CD8-positive, alpha-beta memory T cell (primary cell): ENCODE data around the gene CALML3. TPM values are rescaled to one million over a fixed set of nuclear protein-coding genes. Genes with fewer than 3 reads are reported as not detected.

ENCODE experiments used
- CTCF ChIA-PET: fragments of 350-600 bp; sonication (Branson Sonifier 250); formaldehyde crosslinking; loops from one replicate; lab custom pipeline; 2021; ENCODE audit warnings: antibody characterized with exemption; lab: Charles Lee
- POLR2A ChIA-PET: fragments of 350-600 bp; sonication (Branson Sonifier 250); formaldehyde crosslinking; loops from one replicate; lab custom pipeline; 2021; ENCODE audit warnings: antibody characterized with exemption; lab: Charles Lee
- DNase-seq, 5 donors: peaks; one replicate each; pipeline versions ENCODE4 v3.0.0 to v3.0.0-alpha.2; 2020 to 2022; ENCODE audit warnings: mixed read lengths in 1 of 5
- H3K27ac ChIP-seq: one replicate; pipeline ENCODE4 v1.7.0; 2013; ENCODE audit warnings: low read depth, mild to moderate bottlenecking, low read length, moderate library complexity
- H3K27me3 ChIP-seq: 2 replicates; pipeline ENCODE4 v1.7.0; 2013; ENCODE audit warnings: low read length, mild to moderate bottlenecking; ENCODE audit not compliant: insufficient read depth, poor library complexity, severe bottlenecking
- H3K36me3 ChIP-seq: 2 replicates; pipeline ENCODE4 v1.7.0; 2013; ENCODE audit warnings: mild to moderate bottlenecking, low read length, moderate library complexity; ENCODE audit not compliant: insufficient read depth
- H3K4me1 ChIP-seq: 2 replicates; pipeline ENCODE4 v1.7.0; 2013; ENCODE audit warnings: mild to moderate bottlenecking, low read length, moderate library complexity; ENCODE audit not compliant: insufficient read depth
- H3K4me3 ChIP-seq: 2 replicates; pipeline ENCODE4 v1.7.0; 2013; ENCODE audit warnings: mild to moderate bottlenecking, low read length
- H3K9me3 ChIP-seq: 2 replicates; pipeline ENCODE4 v1.7.0; 2013; ENCODE audit warnings: mild to moderate bottlenecking, low read length
- H3K27ac Mint-ChIP-seq, 8 donors: one replicate each; pipeline ENCODE4 v1.8.0; 2020 to 2021; ENCODE audit warnings: mixed read lengths in 8 of 8, mild to moderate bottlenecking in 6 of 8, inconsistent platforms in 3 of 8, moderate library complexity in 3 of 8
- H3K27me3 Mint-ChIP-seq, 2 donors: one replicate each; pipeline ENCODE4 v1.8.0; 2020 to 2021; ENCODE audit warnings: mixed read lengths in 2 of 2, mild to moderate bottlenecking in 1 of 2, moderate library complexity in 1 of 2
- H3K36me3 Mint-ChIP-seq, 3 donors: one replicate each; pipeline ENCODE4 v1.8.0; 2020 to 2021; ENCODE audit warnings: mixed read lengths in 3 of 3, inconsistent platforms in 1 of 3, mild to moderate bottlenecking in 1 of 3
- H3K4me1 Mint-ChIP-seq, 3 donors: one replicate each; pipeline ENCODE4 v1.8.0; 2020 to 2021; ENCODE audit warnings: mixed read lengths in 3 of 3, inconsistent platforms in 1 of 3, mild to moderate bottlenecking in 1 of 3
- H3K4me3 Mint-ChIP-seq, 7 donors: one replicate each; pipeline ENCODE4 v1.8.0; 2020 to 2021; ENCODE audit warnings: mixed read lengths in 7 of 7, mild to moderate bottlenecking in 6 of 7, moderate library complexity in 4 of 7, inconsistent platforms in 2 of 7
- H3K9me3 Mint-ChIP-seq, 5 donors: one replicate each; pipeline ENCODE4 v1.8.0; 2020 to 2022; ENCODE audit warnings: mixed read lengths in 5 of 5, mild to moderate bottlenecking in 3 of 5, moderate library complexity in 2 of 5, inconsistent platforms in 1 of 5
- polyA plus RNA-seq: library from polyadenylated mRNA; unstranded; fragments of 300-500 nt; fragmentation: Illumina TruSeq; gene quantifications from one replicate; pipeline ENCODE4 v1.2.3, GENCODE V29; 2021
- total RNA-seq, 2 experiments: library from RNA; stranded (reverse); gene quantifications; one replicate each; pipeline ENCODE4 v1.2.3, GENCODE V29; 2021

CALML3 gene
- total and polyA plus RNA-seq, 3 experiments from 2014 or later, result not detected

DNA sequence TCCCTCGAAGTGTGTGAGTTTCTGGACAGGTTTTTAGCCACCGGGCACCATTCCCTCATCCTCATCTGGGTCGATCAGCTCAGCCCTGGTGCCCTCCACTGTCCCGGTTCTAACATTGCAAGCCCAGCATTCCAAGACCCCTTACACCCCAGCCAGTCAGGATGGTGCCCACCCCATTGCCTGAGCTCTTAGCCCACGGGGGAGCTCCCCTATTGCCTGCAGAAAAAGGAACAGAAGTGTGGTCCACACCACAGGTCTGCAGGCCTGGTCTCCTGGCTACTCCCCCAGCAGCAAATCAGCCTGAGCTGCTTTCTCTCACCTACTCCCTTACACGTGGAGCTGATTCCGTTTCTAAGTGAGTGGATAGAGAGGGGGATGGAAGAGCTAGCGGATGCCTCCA lies 30.1 kb upstream of the CALML3 start:
- Mint-ChIP-seq H3K4me1 (no peaks in the 10 kb centered on the region), H3K27me3 (peaks cover 0 to 4% of the 10 kb centered on the region in 2 donors), H3K9me3 (peaks cover 0 to 2% (median 0%) of the 10 kb centered on the region in 5 donors), H3K27ac (no peak overlapping the region), H3K4me3 (no peak overlapping the region), H3K36me3 (no peaks in the 10 kb centered on the region)
- no peak overlapping the region for H3K4me3 ChIP-seq
- DNase-seq, result no peak
- no peaks in the 10 kb centered on the region for H3K9me3 ChIP-seq
- ChIA-PET CTCF (no interaction called here), POLR2A (no interaction called here)
- no peaks in the 10 kb centered on the region for H3K36me3 ChIP-seq
- no peaks in the 10 kb centered on the region for H3K4me1 ChIP-seq
- H3K27me3 ChIP-seq, result no peaks in the 10 kb centered on the region
- H3K27ac ChIP-seq, result no peak overlapping the region

DNA sequence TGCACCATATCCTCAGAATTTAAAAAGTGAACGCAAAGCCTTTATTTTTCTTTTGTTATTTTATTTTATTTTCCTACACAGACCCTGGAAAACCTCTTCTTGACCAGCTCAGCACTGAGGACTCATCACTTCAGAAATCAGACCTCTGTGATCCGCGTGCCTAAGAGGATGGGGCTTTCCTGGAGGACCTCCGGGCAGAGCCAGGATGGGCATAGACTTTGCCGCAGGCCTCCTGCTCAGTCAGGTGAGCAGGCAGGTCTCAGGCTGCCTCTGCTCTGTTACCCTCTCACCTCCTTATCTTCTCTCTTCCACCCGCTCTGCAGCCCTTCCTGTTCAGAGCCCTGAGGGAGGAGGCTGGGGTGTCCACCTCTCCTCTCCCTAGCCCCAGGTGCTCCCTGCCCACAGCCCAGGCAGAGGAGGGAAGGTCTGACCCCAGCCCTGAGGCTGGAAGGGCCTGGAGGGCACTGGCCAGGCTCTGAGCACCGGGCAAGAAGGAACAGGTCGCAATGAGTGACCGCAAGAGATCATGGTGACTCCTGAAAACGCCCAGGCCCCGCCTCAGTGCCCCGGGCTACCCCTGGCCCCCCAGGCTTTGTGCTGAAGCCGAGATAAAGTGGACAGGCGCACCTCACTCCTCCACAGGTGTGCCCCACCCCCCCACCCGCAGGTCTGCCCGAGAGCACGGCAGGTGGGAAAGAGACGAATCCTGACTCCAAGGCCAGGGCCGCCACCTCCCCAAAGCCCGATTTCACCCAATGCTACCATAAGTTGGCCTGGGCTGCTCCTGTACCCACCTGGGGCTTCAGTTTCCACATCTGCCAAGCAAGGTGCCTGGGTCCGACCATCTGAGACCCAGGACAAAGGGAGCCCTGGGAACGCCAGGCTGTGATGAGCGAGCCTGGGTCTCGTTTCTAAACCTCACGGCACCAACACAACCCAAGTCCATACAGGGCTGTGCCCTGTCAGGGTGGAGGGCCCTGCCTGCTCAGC lies 28.2 kb upstream of the CALML3 start:
- Histone ChIP-seq H3K36me3 (no peaks in the 10 kb centered on the region), H3K27me3 (no peaks in the 10 kb centered on the region), H3K9me3 (no peaks in the 10 kb centered on the region), H3K4me3 (no peak overlapping the region), H3K27ac (no peak overlapping the region), H3K4me1 (no peaks in the 10 kb centered on the region)
- H3K4me3 Mint-ChIP-seq, result no peak overlapping the region
- H3K27ac Mint-ChIP-seq, result no peak overlapping the region
- no peaks in the 10 kb centered on the region for H3K36me3 Mint-ChIP-seq
- POLR2A ChIA-PET, result no interaction called here
- no peaks in the 10 kb centered on the region for H3K4me1 Mint-ChIP-seq
- CTCF ChIA-PET, result no interaction called here
- DNase-seq, result no peak
- H3K9me3 Mint-ChIP-seq, result peaks cover 0 to 2% (median 0%) of the 10 kb centered on the region in 5 donors
- H3K27me3 Mint-ChIP-seq, result peaks cover 3 to 7% of the 10 kb centered on the region in 2 donors

DNA sequence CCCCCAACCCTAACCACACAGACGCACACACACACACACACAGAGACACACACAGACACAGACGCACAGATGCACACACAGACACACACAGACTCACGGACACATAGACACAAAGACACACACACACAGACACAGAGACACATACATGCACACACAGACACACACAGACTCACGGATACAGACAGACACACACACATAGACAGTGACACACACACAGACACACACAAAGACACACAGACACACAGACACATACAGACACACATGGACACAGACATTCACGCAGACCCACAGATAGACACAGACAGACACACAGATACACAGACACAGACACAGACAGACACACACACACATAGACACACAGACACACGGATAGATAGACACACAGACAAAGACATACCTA lies 27.5 kb upstream of the CALML3 start:
- Mint-ChIP-seq H3K36me3 (no peaks in the 10 kb centered on the region), H3K4me1 (no peaks in the 10 kb centered on the region), H3K4me3 (no peak overlapping the region), H3K27me3 (peaks cover 3 to 10% of the 10 kb centered on the region in 2 donors), H3K9me3 (peaks cover 0 to 1% (median 0%) of the 10 kb centered on the region in 5 donors), H3K27ac (no peak overlapping the region)
- CTCF ChIA-PET, result no interaction called here
- no peaks in the 10 kb centered on the region for H3K27me3 ChIP-seq
- H3K4me3 ChIP-seq, result no peak overlapping the region
- no peak overlapping the region for H3K27ac ChIP-seq
- DNase-seq, result no peak
- no peaks in the 10 kb centered on the region for H3K4me1 ChIP-seq
- H3K9me3 ChIP-seq, result no peaks in the 10 kb centered on the region
- no peaks in the 10 kb centered on the region for H3K36me3 ChIP-seq
- POLR2A ChIA-PET, result no interaction called here

DNA sequence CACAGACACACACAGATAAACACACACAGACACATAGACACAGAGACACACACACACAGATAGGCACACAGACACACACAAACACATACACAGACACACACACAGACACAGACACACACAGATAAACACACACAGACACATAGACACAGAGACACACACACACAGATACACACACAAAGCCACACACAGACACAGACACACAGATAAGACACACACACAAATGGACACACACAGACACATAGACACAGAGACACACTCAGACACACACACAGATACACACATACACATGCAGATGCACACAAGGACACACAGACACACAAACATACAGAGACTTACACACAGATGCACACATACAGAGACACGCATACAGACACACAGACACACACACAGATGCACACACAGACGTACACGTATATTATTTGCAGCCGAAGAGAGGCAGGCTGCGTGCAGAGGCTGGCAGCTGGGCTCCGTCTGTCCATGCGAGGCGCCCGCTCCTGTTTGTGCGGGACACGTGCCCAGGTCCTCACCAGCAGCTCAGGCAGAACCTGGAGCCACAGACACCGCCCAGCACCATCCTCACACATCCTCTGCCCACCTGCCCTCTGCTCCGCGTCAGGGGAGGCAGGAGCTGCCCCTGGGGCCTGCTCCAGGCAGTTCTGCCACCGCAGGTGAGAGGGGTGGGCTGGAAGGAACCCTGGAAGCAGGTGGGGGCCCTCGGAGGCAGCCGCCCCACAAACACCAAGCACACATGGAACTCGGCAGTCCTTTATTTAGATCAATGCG lies 26.6 kb upstream of the CALML3 start:
- CTCF ChIA-PET, result no interaction called here
- no peaks in the 10 kb centered on the region for H3K9me3 Mint-ChIP-seq
- no peak overlapping the region for H3K27ac Mint-ChIP-seq
- no peaks in the 10 kb centered on the region for H3K4me1 ChIP-seq
- H3K4me3 Mint-ChIP-seq, result no peak overlapping the region
- no peak overlapping the region for H3K27ac ChIP-seq
- H3K27me3 Mint-ChIP-seq, result peaks cover 3 to 16% of the 10 kb centered on the region in 2 donors
- H3K4me3 ChIP-seq, result no peak overlapping the region
- POLR2A ChIA-PET, result no interaction called here
- no peaks in the 10 kb centered on the region for H3K36me3 Mint-ChIP-seq
- H3K36me3 ChIP-seq, result no peaks in the 10 kb centered on the region
- no peaks in the 10 kb centered on the region for H3K27me3 ChIP-seq
- H3K4me1 Mint-ChIP-seq, result no peaks in the 10 kb centered on the region
- no peaks in the 10 kb centered on the region for H3K9me3 ChIP-seq
- DNase-seq, result no peak

DNA sequence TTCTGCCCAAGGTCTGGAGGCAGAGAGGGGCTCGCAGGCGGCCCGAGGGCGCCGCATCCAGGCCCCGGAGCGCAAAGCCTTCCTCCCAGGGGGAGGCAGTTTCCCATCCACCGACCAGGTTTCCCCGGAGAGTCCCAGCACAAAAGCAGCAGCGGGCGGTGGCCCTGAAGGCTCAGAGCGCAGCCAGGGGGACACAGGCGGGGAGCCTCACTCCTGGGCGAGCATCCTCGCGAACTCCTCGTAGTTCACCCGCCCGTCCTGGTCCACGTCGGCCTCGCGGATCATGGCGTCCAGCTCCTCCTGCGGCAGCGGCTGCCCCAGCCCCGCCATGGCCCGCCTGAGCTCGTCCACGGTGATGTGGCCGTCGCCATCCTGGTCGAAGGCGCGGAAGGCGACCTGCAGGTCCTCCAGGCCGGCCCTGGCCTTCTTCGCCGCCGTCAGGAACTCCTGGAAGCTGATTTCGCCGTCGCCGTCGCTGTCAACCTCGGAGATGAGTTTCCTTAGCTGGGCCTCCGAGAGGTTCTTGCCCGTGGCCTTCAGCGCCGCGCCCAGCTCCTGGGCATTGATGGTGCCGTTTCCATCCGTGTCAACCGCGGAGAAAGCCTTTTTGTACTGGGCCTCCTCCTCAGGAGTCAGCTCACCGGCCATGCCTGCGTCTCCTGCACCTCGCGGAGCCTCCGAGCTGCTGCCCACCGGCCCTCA lies 25.8 kb upstream of the CALML3 start:
- Histone ChIP-seq H3K27me3 (no peaks in the 10 kb centered on the region), H3K4me1 (no peaks in the 10 kb centered on the region), H3K4me3 (no peak overlapping the region), H3K9me3 (no peaks in the 10 kb centered on the region), H3K27ac (no peak overlapping the region), H3K36me3 (no peaks in the 10 kb centered on the region)
- Mint-ChIP-seq H3K27me3 (peaks cover 2 to 23% of the 10 kb centered on the region in 2 donors), H3K4me3 (no peak overlapping the region), H3K4me1 (no peaks in the 10 kb centered on the region), H3K36me3 (no peaks in the 10 kb centered on the region), H3K27ac (no peak overlapping the region), H3K9me3 (no peaks in the 10 kb centered on the region)
- ChIA-PET CTCF (no interaction called here), POLR2A (no interaction called here)
- no peak for DNase-seq

DNA sequence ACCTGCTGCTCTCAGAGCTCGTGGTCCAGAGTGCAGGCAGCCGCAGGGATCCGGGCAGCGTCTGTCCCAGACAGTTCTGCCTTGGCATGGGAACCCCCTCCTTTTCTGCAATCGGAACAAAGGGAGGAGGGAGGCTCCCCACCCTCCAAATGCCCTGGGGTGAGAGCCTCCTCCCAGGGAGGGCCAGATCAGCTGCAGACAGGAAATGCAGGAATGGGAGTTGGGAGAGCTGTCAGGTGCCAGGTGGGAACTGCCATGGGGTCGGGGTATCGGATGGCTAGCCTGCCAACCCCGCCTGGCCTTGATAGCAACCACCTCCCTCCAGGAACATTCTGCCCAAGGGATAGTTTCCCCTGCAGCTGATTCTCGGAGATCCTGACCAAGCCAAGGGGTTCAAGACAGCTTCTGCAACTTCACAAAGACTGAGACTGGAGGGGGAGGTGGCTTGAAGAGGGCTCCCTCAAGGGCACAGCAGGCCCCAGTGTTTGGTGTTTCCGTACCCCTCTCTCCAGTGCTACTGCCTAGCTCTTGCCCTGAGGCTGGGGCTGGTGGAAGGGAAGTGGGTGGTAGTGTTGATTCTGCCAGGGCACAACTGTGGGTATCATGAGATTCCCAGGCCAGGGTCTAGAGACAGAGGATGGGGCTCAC lies 25.1 kb upstream of the CALML3 start, which contains the start of gene CALML5:
Gene CALML5 (minus strand): TSS at position 78 of the 648 bp plus-strand sequence. CDS start 132 bp downstream, outside the sequence.
- no peak within 1 kb of the TSS for H3K4me3 ChIP-seq
- Mint-ChIP-seq H3K27ac (no peak within 1 kb of the TSS), H3K9me3 (no peaks in the 10 kb centered on the region), H3K36me3 (no peaks in the 10 kb centered on the region), H3K27me3 (peaks cover 0 to 28% of the 10 kb centered on the region in 2 donors), H3K4me3 (no peak within 1 kb of the TSS), H3K4me1 (no peaks in the 10 kb centered on the region)
- H3K27ac ChIP-seq, result no peak within 1 kb of the TSS
- H3K27me3 ChIP-seq, result no peaks in the 10 kb centered on the region
- H3K9me3 ChIP-seq, result no peaks in the 10 kb centered on the region
- POLR2A ChIA-PET, result no interaction called here
- H3K4me1 ChIP-seq, result no peaks in the 10 kb centered on the region
- no peaks in the 10 kb centered on the region for H3K36me3 ChIP-seq
- CTCF ChIA-PET, result no interaction called here
- no peak for DNase-seq

GRCh38 chr10:5500162-5500670 lies 24.5 kb upstream of the CALML3 start:
- Histone ChIP-seq H3K9me3 (no peaks in the 10 kb centered on the region), H3K27ac (no peak overlapping the region), H3K4me3 (no peak overlapping the region), H3K36me3 (no peaks in the 10 kb centered on the region), H3K27me3 (no peaks in the 10 kb centered on the region), H3K4me1 (no peaks in the 10 kb centered on the region)
- no peak for DNase-seq
- no peaks in the 10 kb centered on the region for H3K36me3 Mint-ChIP-seq
- ChIA-PET CTCF (no interaction called here), POLR2A (interaction anchor here (0.6 kb wide), 1 partner anchor 1875 kb away, joined by 3 read pairs; no protein-coding TSS in a partner anchor)
- no peak overlapping the region for H3K4me3 Mint-ChIP-seq
- no peak overlapping the region for H3K27ac Mint-ChIP-seq
- no peaks in the 10 kb centered on the region for H3K4me1 Mint-ChIP-seq
- H3K27me3 Mint-ChIP-seq, result peaks cover 0 to 30% of the 10 kb centered on the region in 2 donors
- H3K9me3 Mint-ChIP-seq, result no peaks in the 10 kb centered on the region
